C4-2B (cell line): ENCODE results near the gene RAP2B.

Experiments used
- H3K27ac ChIP-seq: fragments of 450-650 bp; 2 replicates; pipeline ENCODE4 v1.5.1; 2017
- ZFX ChIP-seq: fragments of 450-650 bp; IDR thresholded peaks from 2 replicates; pipeline ENCODE4 v1.6.1; 2017
- TF ChIP-seq, protein P1 (sequence below): fragments of 450-650 bp; conservative IDR thresholded peaks from 2 replicates; pipeline ENCODE4 v1.5.1; 2017; ENCODE audit warnings: mild to moderate bottlenecking

RAP2B gene

DNA sequence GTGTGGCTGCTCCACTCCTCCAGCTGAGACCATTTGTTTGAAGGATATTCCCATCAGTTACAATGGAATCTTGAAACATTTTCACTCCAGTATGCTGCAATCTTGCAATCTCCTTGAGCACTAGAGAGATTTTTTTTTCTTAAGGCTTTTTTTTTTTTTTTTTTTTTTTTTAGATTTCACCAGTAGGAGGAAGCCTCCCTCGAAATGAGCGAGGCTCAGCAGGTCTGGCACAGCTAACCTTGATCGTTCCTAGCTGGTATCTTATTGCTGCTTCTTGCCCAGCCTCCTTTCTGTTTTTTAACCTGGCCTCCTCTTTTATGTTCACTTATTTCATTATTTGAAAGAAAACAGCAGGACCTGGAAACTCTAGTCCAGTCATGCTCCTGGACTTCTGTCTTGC is 48.1 kb downstream of the RAP2B start:
- H3K27ac ChIP-seq: no peak overlapping the region
- TF ChIP-seq ZFX: no peak
- TF ChIP-seq, protein P1, sequence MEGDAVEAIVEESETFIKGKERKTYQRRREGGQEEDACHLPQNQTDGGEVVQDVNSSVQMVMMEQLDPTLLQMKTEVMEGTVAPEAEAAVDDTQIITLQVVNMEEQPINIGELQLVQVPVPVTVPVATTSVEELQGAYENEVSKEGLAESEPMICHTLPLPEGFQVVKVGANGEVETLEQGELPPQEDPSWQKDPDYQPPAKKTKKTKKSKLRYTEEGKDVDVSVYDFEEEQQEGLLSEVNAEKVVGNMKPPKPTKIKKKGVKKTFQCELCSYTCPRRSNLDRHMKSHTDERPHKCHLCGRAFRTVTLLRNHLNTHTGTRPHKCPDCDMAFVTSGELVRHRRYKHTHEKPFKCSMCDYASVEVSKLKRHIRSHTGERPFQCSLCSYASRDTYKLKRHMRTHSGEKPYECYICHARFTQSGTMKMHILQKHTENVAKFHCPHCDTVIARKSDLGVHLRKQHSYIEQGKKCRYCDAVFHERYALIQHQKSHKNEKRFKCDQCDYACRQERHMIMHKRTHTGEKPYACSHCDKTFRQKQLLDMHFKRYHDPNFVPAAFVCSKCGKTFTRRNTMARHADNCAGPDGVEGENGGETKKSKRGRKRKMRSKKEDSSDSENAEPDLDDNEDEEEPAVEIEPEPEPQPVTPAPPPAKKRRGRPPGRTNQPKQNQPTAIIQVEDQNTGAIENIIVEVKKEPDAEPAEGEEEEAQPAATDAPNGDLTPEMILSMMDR: no peak

DNA sequence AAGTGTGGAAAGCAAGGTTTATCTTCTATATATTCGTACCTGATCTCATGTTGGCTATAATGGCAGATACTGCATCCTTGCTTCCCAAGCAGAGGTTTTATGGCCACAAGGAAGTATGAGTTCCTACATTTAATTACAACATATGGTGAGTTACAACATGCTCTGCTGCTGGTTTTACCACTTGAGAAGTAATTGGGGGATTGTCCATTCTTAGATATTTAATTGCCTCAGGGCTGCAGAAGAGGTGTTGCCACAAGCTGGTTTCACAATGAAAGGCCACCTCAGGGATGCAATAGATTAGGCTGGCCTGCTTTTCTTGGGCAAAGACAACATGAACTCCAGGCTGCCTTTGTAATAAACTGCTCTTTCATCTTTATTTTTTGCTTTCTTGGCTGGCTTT is 48.6 kb downstream of the RAP2B start:
- TF ChIP-seq ZFX: no peak
- TF ChIP-seq, protein P1: no peak
- H3K27ac ChIP-seq: no peak overlapping the region

DNA sequence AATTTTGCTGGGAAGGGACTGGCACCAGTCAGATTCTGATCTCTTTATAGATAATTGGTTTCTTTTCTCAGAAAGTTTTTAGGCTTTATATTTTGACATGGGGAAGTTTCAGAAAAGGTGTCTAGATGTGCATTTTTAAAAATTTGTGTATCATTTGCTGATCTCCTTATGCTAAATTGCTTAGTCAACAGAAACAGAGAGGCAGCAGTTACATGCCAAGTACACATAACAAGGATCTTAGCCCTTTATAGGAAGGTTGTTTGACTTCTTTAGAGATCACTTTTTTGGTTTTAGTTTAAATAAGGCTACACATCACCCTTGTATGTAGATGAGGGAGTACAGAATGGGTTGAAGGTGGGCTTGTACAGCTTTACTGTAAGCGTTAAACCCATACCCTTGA is 53.5 kb downstream of the RAP2B start:
- no peak for TF ChIP-seq ZFX
- no peak overlapping the region for H3K27ac ChIP-seq

DNA sequence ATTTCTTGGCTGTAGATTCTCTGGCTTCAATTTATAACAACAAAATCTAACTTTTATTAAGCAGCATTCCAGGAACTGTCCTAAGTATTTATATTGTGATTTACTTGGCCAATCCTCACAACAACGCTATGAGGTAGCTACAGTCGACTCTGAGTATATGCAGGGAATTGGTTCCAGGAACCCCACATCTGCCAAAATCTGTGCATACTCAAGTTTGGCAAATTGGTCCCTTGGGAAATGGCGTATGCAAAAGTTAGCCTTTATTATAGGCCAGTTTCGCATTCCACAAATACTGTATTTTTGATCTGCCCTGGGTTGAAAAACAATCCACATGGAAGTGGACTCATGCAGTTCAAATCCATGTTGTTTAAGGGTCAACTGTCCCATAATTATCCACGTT is 53.9 kb downstream of the RAP2B start:
- TF ChIP-seq ZFX: no peak
- TF ChIP-seq, protein P1: no peak
- no peak overlapping the region for H3K27ac ChIP-seq

DNA sequence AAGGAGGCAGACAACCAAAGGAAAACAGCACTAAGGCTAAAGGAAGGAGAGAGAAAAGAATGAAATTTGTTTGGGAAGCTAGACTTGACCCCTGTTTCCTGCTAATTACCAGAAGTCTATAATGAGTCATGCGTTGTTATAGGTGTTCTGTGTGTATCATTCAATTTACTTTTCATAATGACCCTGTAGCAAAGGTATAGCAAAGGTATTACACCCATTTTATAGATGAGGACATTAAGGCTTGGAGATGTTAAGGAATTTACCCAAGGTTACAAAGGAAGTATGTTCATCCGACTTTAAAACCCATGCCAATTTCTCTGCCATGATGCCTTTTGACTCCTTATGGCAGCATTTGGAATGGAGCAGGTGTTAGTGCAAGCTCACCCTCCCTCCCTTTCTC is 54.9 kb downstream of the RAP2B start:
- TF ChIP-seq, protein P1: no peak
- no peak for TF ChIP-seq ZFX
- H3K27ac ChIP-seq: no peak overlapping the region

DNA sequence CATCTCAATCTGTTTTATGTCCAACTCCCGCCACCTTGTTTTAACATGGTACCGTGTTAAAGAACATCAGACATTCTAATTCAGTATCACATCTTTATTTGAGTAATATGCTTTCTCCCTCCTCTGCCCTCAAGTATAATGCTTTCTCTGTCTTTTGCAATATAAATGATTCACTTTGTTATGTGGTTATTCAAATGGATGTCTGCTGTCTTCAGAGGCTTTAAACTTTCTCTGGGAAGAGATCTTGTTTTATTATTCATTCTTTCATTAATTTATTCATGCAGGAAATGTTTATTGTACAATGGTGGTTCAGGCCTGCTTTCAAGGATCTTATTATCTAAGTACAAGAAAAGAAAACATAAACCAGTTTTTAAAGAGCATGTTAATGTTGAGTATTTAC is 57.1 kb downstream of the RAP2B start:
- H3K27ac ChIP-seq: no peak overlapping the region
- TF ChIP-seq, protein P1: no peak
- no peak for TF ChIP-seq ZFX
